Activated CD8-positive, alpha-beta T cell treated with anti-CD3 and anti-CD28 coated beads, Interleukin-2, amount 10 ng/mL, durations not matched to agents 7 days and 5 days (primary cell): ENCODE results near the gene PCDHB8. TPM values are rescaled to one million over a fixed set of nuclear protein-coding genes. Genes with fewer than 3 reads are reported as not detected.
"Not testable (repeated sequence)": the region's sequence is repeated elsewhere in the genome, so short reads cannot be mapped to it uniquely, and the experiment has no call there.

Source experiments
- ATAC-seq: fragments of 150-1000 bp; cut with Tn5 transposase; one replicate; pipeline ENCODE4 v1.10.0; 2021; ENCODE audit warnings: moderate library complexity
- CTCF ChIA-PET: fragments of 350-600 bp; sonication (Branson Sonifier 250); formaldehyde crosslinking; loops from one replicate; lab custom pipeline; 2021; ENCODE audit warnings: antibody characterized with exemption; lab: Charles Lee
- POLR2A ChIA-PET: fragments of 350-600 bp; sonication (Branson Sonifier 250); formaldehyde crosslinking; loops from one replicate; lab custom pipeline; 2021; ENCODE audit warnings: antibody characterized with exemption; lab: Charles Lee
- DNase-seq: peaks from one replicate; pipeline ENCODE4 v3.0.0-alpha.2; 2020
- H3K27ac Mint-ChIP-seq: one replicate; pipeline ENCODE4 v1.8.0; 2021; ENCODE audit warnings: mild to moderate bottlenecking, mixed read lengths
- H3K27me3 Mint-ChIP-seq: one replicate; pipeline ENCODE4 v1.8.0; 2021; ENCODE audit warnings: low read depth, mixed read lengths
- H3K36me3 Mint-ChIP-seq: one replicate; pipeline ENCODE4 v1.8.0; 2021; ENCODE audit warnings: low read depth, mixed read lengths
- H3K4me1 Mint-ChIP-seq: one replicate; pipeline ENCODE4 v1.8.0; 2021; ENCODE audit warnings: low read depth, mixed read lengths
- H3K4me3 Mint-ChIP-seq: one replicate; pipeline ENCODE4 v1.8.0; 2021; ENCODE audit warnings: mild to moderate bottlenecking, mixed read lengths
- H3K9me3 Mint-ChIP-seq: one replicate; pipeline ENCODE4 v1.8.0; 2022; ENCODE audit warnings: mixed read lengths; ENCODE audit not compliant: insufficient read depth
- total RNA-seq, 2 experiments: library from RNA; stranded (reverse); gene quantifications; one replicate each; pipeline ENCODE4 v1.2.3, GENCODE V29; 2021

Gene PCDHB8
- not detected for total RNA-seq

GRCh38 chr5:141177577-141178191 is at the start of gene PCDHB8:
TSS of gene PCDHB8 (plus strand) at chr5:141177790. CDS start at chr5:141178035, 245 bp downstream.
- POLR2A ChIA-PET, H3K4me3 Mint-ChIP-seq, CTCF ChIA-PET: not testable (repeated sequence)

GRCh38 chr5:141135030-141135717 is 42.4 kb upstream of the PCDHB8 start, which contains the start of gene PCDHB5:
TSS of gene PCDHB5 (plus strand) at chr5:141135206. CDS start at chr5:141135435, 229 bp downstream.
- ChIA-PET POLR2A (no interaction called here), CTCF (no interaction called here)
- Mint-ChIP-seq H3K4me1 (no peaks in the 10 kb centered on the region), H3K36me3 (peaks cover 2% of the 10 kb centered on the region), H3K27me3 (no peaks in the 10 kb centered on the region), H3K4me3 (no peak within 1 kb of the TSS), H3K27ac (no peak within 1 kb of the TSS), H3K9me3 (peaks cover 45% of the 10 kb centered on the region)
- no peak for DNase-seq
- ATAC-seq, result no peak

More at GRCh38 chr5:141177577-141178191, at the start of gene PCDHB8:
- H3K9me3 Mint-ChIP-seq, result peaks cover 21% of the 10 kb centered on the region
- not testable (repeated sequence) for H3K4me1 Mint-ChIP-seq, DNase-seq, H3K27me3 Mint-ChIP-seq, H3K36me3 Mint-ChIP-seq, ATAC-seq, H3K27ac Mint-ChIP-seq

- CTCF ChIA-PET, result no interaction called here
- no peaks in the 10 kb centered on the region for H3K27me3 Mint-ChIP-seq
- H3K9me3 Mint-ChIP-seq, result peaks cover 45% of the 10 kb centered on the region
- ATAC-seq (no peak), DNase-seq (no peak)
- POLR2A ChIA-PET, result no interaction called here
- H3K4me1 Mint-ChIP-seq, result no peaks in the 10 kb centered on the region
- no peak overlapping the region for H3K4me3 Mint-ChIP-seq
- H3K27ac Mint-ChIP-seq, result no peak overlapping the region
- H3K36me3 Mint-ChIP-seq, result peaks cover 2% of the 10 kb centered on the region
Observed at GRCh38 chr5:141135718-141136266, 41.8 kb upstream of the PCDHB8 start.

GRCh38 chr5:141137346-141137745 is 40.2 kb upstream of the PCDHB8 start:
- H3K4me3 Mint-ChIP-seq, POLR2A ChIA-PET, H3K4me1 Mint-ChIP-seq, H3K36me3 Mint-ChIP-seq, H3K27ac Mint-ChIP-seq, H3K27me3 Mint-ChIP-seq, CTCF ChIA-PET, ATAC-seq, DNase-seq: not testable (repeated sequence)
- peaks cover 39% of the 10 kb centered on the region for H3K9me3 Mint-ChIP-seq

DNA sequence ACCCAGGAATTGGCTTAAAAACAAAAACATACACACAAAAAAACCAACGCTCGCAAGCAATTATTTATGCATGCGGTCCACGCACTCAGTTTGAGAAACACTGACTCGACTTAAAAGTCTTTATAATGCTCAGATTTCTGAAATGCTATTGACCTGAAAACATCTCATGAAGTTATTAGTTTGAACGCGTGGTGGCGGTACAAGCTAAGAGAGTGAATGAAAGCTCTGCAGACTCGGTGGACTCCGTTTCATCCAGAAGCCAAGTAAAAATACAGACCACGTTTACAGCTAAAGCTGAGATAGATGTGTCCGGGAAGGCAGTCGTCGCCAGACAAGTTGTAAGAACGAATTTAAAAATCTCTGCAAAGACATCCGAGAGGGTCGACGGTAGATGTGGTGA is 27.8 kb upstream of the PCDHB8 start, which contains the start of gene PCDHB6:
TSS of gene PCDHB6 (plus strand) at position 246 of the 400 bp plus-strand sequence. CDS start 201 bp downstream, outside the sequence.
- H3K9me3 Mint-ChIP-seq, result peaks cover 16% of the 10 kb centered on the region
- DNase-seq, result no peak
- no peak within 1 kb of the TSS for H3K4me3 Mint-ChIP-seq

GRCh38 chr5:141150224-141150992 is 27.2 kb upstream of the PCDHB8 start:
- ChIA-PET POLR2A (no interaction called here), CTCF (no interaction called here)
- H3K27ac Mint-ChIP-seq, result no peak overlapping the region
- DNase-seq (no peak), ATAC-seq (no peak)
- H3K4me3 Mint-ChIP-seq, result no peak overlapping the region
- peaks cover 5% of the 10 kb centered on the region for H3K36me3 Mint-ChIP-seq
- peaks cover 16% of the 10 kb centered on the region for H3K9me3 Mint-ChIP-seq
- no peaks in the 10 kb centered on the region for H3K27me3 Mint-ChIP-seq
- no peaks in the 10 kb centered on the region for H3K4me1 Mint-ChIP-seq

More for the DNA sequence above, 27.8 kb upstream of the PCDHB8 start, which contains the start of gene PCDHB6:
- no peaks in the 10 kb centered on the region for H3K4me1 Mint-ChIP-seq
- H3K27ac Mint-ChIP-seq, result no peak within 1 kb of the TSS
- H3K36me3 Mint-ChIP-seq, result peaks cover 5% of the 10 kb centered on the region
- ATAC-seq, result no peak
- POLR2A ChIA-PET, result no interaction called here
- CTCF ChIA-PET, result no interaction called here
- H3K27me3 Mint-ChIP-seq, result no peaks in the 10 kb centered on the region

- POLR2A ChIA-PET, result no interaction called here
- no peak overlapping the region for H3K4me3 Mint-ChIP-seq
- DNase-seq, result no peak
- ATAC-seq, result no peak
- H3K27ac Mint-ChIP-seq, result no peak overlapping the region
- H3K9me3 Mint-ChIP-seq, result peaks cover 18% of the 10 kb centered on the region
- H3K4me1 Mint-ChIP-seq, result no peaks in the 10 kb centered on the region
- CTCF ChIA-PET, result no interaction called here
- H3K27me3 Mint-ChIP-seq, result peaks cover under 1% of the 10 kb centered on the region
- peaks cover 5% of the 10 kb centered on the region for H3K36me3 Mint-ChIP-seq
Observed at GRCh38 chr5:141150993-141151325, 26.6 kb upstream of the PCDHB8 start.

DNA sequence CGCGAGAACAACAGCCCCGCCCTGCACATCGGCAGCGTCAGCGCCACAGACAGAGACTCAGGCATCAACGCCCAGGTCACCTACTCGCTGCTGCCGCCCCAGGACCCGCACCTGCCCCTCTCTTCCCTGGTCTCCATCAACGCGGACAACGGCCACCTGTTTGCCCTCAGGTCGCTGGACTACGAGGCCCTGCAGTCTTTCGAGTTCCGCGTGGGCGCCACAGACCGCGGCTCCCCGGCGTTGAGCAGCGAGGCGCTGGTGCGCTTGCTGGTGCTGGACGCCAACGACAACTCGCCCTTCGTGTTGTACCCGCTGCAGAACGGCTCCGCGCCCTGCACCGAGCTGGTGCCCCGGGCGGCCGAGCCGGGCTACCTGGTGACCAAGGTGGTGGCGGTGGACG is 26.0 kb upstream of the PCDHB8 start:
- H3K36me3 Mint-ChIP-seq, DNase-seq, H3K27me3 Mint-ChIP-seq, ATAC-seq, H3K4me3 Mint-ChIP-seq, CTCF ChIA-PET, H3K4me1 Mint-ChIP-seq, POLR2A ChIA-PET: not testable (repeated sequence)
- H3K9me3 Mint-ChIP-seq, result peaks cover 25% of the 10 kb centered on the region
- peak overlapping the region; percentile 55 for H3K27ac Mint-ChIP-seq

DNA sequence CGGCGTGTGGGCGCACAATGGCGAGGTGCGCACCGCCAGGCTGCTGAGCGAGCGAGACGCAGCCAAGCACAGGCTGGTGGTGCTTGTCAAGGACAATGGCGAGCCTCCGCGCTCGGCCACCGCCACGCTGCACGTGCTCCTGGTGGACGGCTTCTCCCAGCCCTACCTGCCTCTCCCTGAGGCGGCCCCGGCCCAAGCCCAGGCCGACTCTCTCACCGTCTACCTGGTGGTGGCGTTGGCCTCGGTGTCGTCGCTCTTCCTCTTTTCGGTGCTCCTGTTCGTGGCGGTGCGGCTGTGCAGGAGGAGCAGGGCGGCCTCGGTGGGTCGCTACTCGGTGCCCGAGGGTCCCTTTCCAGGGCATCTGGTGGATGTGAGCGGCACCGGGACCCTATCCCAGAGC is 25.5 kb upstream of the PCDHB8 start:
- H3K36me3 Mint-ChIP-seq, H3K4me3 Mint-ChIP-seq, H3K4me1 Mint-ChIP-seq, POLR2A ChIA-PET, ATAC-seq, H3K27me3 Mint-ChIP-seq, H3K27ac Mint-ChIP-seq, CTCF ChIA-PET, DNase-seq: not testable (repeated sequence)
- peaks cover 30% of the 10 kb centered on the region for H3K9me3 Mint-ChIP-seq

GRCh38 chr5:141155540-141156374 is 21.8 kb upstream of the PCDHB8 start:
- Mint-ChIP-seq H3K4me1 (no peaks in the 10 kb centered on the region), H3K27ac (no peak overlapping the region), H3K36me3 (peaks cover 5% of the 10 kb centered on the region), H3K27me3 (peaks cover 3% of the 10 kb centered on the region), H3K9me3 (peaks cover 36% of the 10 kb centered on the region), H3K4me3 (no peak overlapping the region)
- CTCF ChIA-PET, result no interaction called here
- no peak for DNase-seq
- ATAC-seq, result no peak
- POLR2A ChIA-PET, result no interaction called here

GRCh38 chr5:141157356-141157755 is 20.2 kb upstream of the PCDHB8 start:
- H3K4me3 Mint-ChIP-seq, POLR2A ChIA-PET, CTCF ChIA-PET, ATAC-seq, H3K4me1 Mint-ChIP-seq, DNase-seq, H3K27me3 Mint-ChIP-seq, H3K27ac Mint-ChIP-seq, H3K36me3 Mint-ChIP-seq: not testable (repeated sequence)
- H3K9me3 Mint-ChIP-seq, result peaks cover 29% of the 10 kb centered on the region
